Activated naive CD8-positive, alpha-beta T cell (primary cell): ENCODE results near the gene POLR3A.

Experiments
- H3K27ac Mint-ChIP-seq: one replicate; pipeline ENCODE4 v1.8.0; 2021; ENCODE audit warnings: mixed read lengths
- H3K27me3 Mint-ChIP-seq: one replicate; pipeline ENCODE4 v1.8.0; 2021; ENCODE audit warnings: mixed read lengths
- H3K36me3 Mint-ChIP-seq: one replicate; pipeline ENCODE4 v1.8.0; 2021; ENCODE audit warnings: mixed read lengths
- H3K4me1 Mint-ChIP-seq: one replicate; pipeline ENCODE4 v1.8.0; 2021; ENCODE audit warnings: low read depth, mixed read lengths
- H3K4me3 Mint-ChIP-seq: one replicate; pipeline ENCODE4 v1.8.0; 2021; ENCODE audit warnings: mild to moderate bottlenecking, mixed read lengths
- H3K9me3 Mint-ChIP-seq: one replicate; pipeline ENCODE4 v1.8.0; 2021; ENCODE audit warnings: low read depth, mixed read lengths

POLR3A gene

GRCh38 chr10:78039743-78040142 is 10.4 kb upstream of the POLR3A start:
- Mint-ChIP-seq H3K27me3 (no peaks in the 10 kb centered on the region), H3K36me3 (peaks cover 46% of the 10 kb centered on the region), H3K4me1 (peaks cover 76% of the 10 kb centered on the region), H3K9me3 (no peaks in the 10 kb centered on the region), H3K4me3 (peak overlapping the region; percentile 96), H3K27ac (peak overlapping the region; percentile 61)

GRCh38 chr10:78038791-78039547 is 9.7 kb upstream of the POLR3A start:
- H3K9me3 Mint-ChIP-seq: no peaks in the 10 kb centered on the region
- peak overlapping the region; percentile 96 for H3K4me3 Mint-ChIP-seq
- H3K36me3 Mint-ChIP-seq: peaks cover 53% of the 10 kb centered on the region
- H3K27ac Mint-ChIP-seq: peak overlapping the region; percentile 61
- peaks cover 72% of the 10 kb centered on the region for H3K4me1 Mint-ChIP-seq
- H3K27me3 Mint-ChIP-seq: no peaks in the 10 kb centered on the region

GRCh38 chr10:78038105-78038504 is 8.8 kb upstream of the POLR3A start:
- no peaks in the 10 kb centered on the region for H3K9me3 Mint-ChIP-seq
- peaks cover 53% of the 10 kb centered on the region for H3K36me3 Mint-ChIP-seq
- H3K27me3 Mint-ChIP-seq: no peaks in the 10 kb centered on the region
- H3K4me3 Mint-ChIP-seq: peak overlapping the region; percentile 96
- peaks cover 76% of the 10 kb centered on the region for H3K4me1 Mint-ChIP-seq
- H3K27ac Mint-ChIP-seq: peak overlapping the region; percentile 73

- Mint-ChIP-seq H3K27me3 (no peaks in the 10 kb centered on the region), H3K27ac (peak overlapping the region; percentile 98), H3K4me3 (peak overlapping the region; percentile 96), H3K4me1 (peaks cover 64% of the 10 kb centered on the region), H3K36me3 (peaks cover 47% of the 10 kb centered on the region), H3K9me3 (no peaks in the 10 kb centered on the region)
Measured at GRCh38 chr10:78035933-78036583, 6.7 kb upstream of the POLR3A start.

- no peaks in the 10 kb centered on the region for H3K9me3 Mint-ChIP-seq
- H3K4me1 Mint-ChIP-seq: peaks cover 58% of the 10 kb centered on the region
- peaks cover 43% of the 10 kb centered on the region for H3K36me3 Mint-ChIP-seq
Measured at GRCh38 chr10:78035437-78035836, 6.1 kb upstream of the POLR3A start.

GRCh38 chr10:78035025-78035424 is 5.7 kb upstream of the POLR3A start:
- peaks cover 43% of the 10 kb centered on the region for H3K36me3 Mint-ChIP-seq
- H3K9me3 Mint-ChIP-seq: no peaks in the 10 kb centered on the region
- H3K4me1 Mint-ChIP-seq: peaks cover 56% of the 10 kb centered on the region
- H3K27me3 Mint-ChIP-seq: no peaks in the 10 kb centered on the region
- H3K4me3 Mint-ChIP-seq: peak overlapping the region; percentile 96
- H3K27ac Mint-ChIP-seq: peak overlapping the region; percentile 98

More at GRCh38 chr10:78035437-78035836, 6.1 kb upstream of the POLR3A start:
- peak overlapping the region; percentile 98 for H3K27ac Mint-ChIP-seq
- peak overlapping the region; percentile 96 for H3K4me3 Mint-ChIP-seq
- H3K27me3 Mint-ChIP-seq: no peaks in the 10 kb centered on the region

- Mint-ChIP-seq H3K4me3 (peak within 1 kb of the TSS; percentile 96), H3K9me3 (no peaks in the 10 kb centered on the region), H3K4me1 (peaks cover 54% of the 10 kb centered on the region), H3K36me3 (peaks cover 37% of the 10 kb centered on the region), H3K27me3 (no peaks in the 10 kb centered on the region), H3K27ac (peak within 1 kb of the TSS; percentile 98)
Measured at GRCh38 chr10:78033637-78034470, 4.5 kb upstream of the POLR3A start, which contains the start of gene RPS24. Gene RPS24 (plus strand): TSS chr10:78033863. CDS start chr10:78033902, 39 bp downstream.

- Mint-ChIP-seq H3K36me3 (peaks cover 35% of the 10 kb centered on the region), H3K4me1 (peaks cover 52% of the 10 kb centered on the region), H3K4me3 (peak overlapping the region; percentile 96), H3K27me3 (no peaks in the 10 kb centered on the region), H3K27ac (peak overlapping the region; percentile 98), H3K9me3 (no peaks in the 10 kb centered on the region)
Measured at GRCh38 chr10:78033387-78033636, 4.0 kb upstream of the POLR3A start.

GRCh38 chr10:78028438-78029268 is 662 bp downstream of the POLR3A start:
- Mint-ChIP-seq H3K27me3 (no peaks in the 10 kb centered on the region), H3K9me3 (no peaks in the 10 kb centered on the region), H3K4me1 (peaks cover 32% of the 10 kb centered on the region), H3K27ac (peak overlapping the region; percentile 99), H3K36me3 (peaks cover 12% of the 10 kb centered on the region), H3K4me3 (peak overlapping the region; percentile 99)

GRCh38 chr10:78025685-78026364 is 3.5 kb downstream of the POLR3A start:
- H3K36me3 Mint-ChIP-seq: peaks cover 17% of the 10 kb centered on the region
- H3K4me1 Mint-ChIP-seq: peaks cover 26% of the 10 kb centered on the region
- no peaks in the 10 kb centered on the region for H3K27me3 Mint-ChIP-seq
- H3K9me3 Mint-ChIP-seq: no peaks in the 10 kb centered on the region
- no peak overlapping the region for H3K27ac Mint-ChIP-seq
- H3K4me3 Mint-ChIP-seq: no peak overlapping the region

GRCh38 chr10:78023741-78024140 is 5.6 kb downstream of the POLR3A start:
- Mint-ChIP-seq H3K4me3 (no peak overlapping the region), H3K27ac (no peak overlapping the region), H3K9me3 (no peaks in the 10 kb centered on the region), H3K4me1 (peaks cover 15% of the 10 kb centered on the region), H3K27me3 (no peaks in the 10 kb centered on the region), H3K36me3 (peaks cover 15% of the 10 kb centered on the region)

GRCh38 chr10:78021201-78021600 is 8.1 kb downstream of the POLR3A start:
- Mint-ChIP-seq H3K9me3 (no peaks in the 10 kb centered on the region), H3K4me1 (no peaks in the 10 kb centered on the region), H3K4me3 (no peak overlapping the region), H3K27me3 (no peaks in the 10 kb centered on the region), H3K27ac (no peak overlapping the region), H3K36me3 (peaks cover 20% of the 10 kb centered on the region)

- Mint-ChIP-seq H3K9me3 (no peaks in the 10 kb centered on the region), H3K27me3 (no peaks in the 10 kb centered on the region), H3K4me1 (no peaks in the 10 kb centered on the region), H3K4me3 (no peak overlapping the region), H3K36me3 (peaks cover 15% of the 10 kb centered on the region), H3K27ac (no peak overlapping the region)
Measured at GRCh38 chr10:78019264-78019663, 10.1 kb downstream of the POLR3A start.

- no peaks in the 10 kb centered on the region for H3K9me3 Mint-ChIP-seq
- no peak overlapping the region for H3K4me3 Mint-ChIP-seq
- no peak overlapping the region for H3K27ac Mint-ChIP-seq
- H3K36me3 Mint-ChIP-seq: peaks cover 18% of the 10 kb centered on the region
- H3K27me3 Mint-ChIP-seq: no peaks in the 10 kb centered on the region
- no peaks in the 10 kb centered on the region for H3K4me1 Mint-ChIP-seq
Measured at GRCh38 chr10:78017856-78018255, 11.5 kb downstream of the POLR3A start.
